ENCODE data around the gene DNAAF9.

DNA sequence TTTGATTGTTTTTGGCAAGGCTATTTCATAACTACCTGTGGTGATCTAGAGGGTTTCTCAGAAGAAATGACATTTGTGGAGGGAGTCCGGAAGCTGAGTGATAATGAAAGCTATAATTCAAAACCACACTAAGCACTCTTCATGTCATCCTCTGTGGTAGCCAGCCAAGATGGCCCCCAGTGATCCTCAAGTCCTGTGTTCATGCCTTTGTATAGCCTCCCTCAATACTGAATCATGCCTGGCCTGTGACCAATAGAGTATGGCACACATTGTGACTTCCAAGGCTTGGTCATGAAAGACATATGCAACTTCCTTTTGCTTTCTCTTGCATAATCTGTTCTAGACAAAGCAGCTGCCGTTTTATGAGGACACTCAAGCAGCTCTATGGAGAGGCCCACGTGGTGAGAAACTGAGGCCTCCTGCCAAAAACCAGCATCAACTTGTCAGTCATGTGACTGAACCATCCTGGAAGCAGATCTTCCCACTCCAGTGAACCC, 12.8 kb upstream of the DNAAF9 start:
- no peak for TF ChIP-seq YY1 (IDR thresholded peaks at IDR 0.05)
- TF ChIP-seq, protein P1, sequence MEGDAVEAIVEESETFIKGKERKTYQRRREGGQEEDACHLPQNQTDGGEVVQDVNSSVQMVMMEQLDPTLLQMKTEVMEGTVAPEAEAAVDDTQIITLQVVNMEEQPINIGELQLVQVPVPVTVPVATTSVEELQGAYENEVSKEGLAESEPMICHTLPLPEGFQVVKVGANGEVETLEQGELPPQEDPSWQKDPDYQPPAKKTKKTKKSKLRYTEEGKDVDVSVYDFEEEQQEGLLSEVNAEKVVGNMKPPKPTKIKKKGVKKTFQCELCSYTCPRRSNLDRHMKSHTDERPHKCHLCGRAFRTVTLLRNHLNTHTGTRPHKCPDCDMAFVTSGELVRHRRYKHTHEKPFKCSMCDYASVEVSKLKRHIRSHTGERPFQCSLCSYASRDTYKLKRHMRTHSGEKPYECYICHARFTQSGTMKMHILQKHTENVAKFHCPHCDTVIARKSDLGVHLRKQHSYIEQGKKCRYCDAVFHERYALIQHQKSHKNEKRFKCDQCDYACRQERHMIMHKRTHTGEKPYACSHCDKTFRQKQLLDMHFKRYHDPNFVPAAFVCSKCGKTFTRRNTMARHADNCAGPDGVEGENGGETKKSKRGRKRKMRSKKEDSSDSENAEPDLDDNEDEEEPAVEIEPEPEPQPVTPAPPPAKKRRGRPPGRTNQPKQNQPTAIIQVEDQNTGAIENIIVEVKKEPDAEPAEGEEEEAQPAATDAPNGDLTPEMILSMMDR (IDR thresholded peaks at IDR 0.05; ENCODE audit: low read depth, low read length, missing input control), result no peak
- TF ChIP-seq, protein P2, sequence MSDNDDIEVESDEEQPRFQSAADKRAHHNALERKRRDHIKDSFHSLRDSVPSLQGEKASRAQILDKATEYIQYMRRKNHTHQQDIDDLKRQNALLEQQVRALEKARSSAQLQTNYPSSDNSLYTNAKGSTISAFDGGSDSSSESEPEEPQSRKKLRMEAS (IDR thresholded peaks at IDR 0.05), result no peak
- TF ChIP-seq, protein P3, sequence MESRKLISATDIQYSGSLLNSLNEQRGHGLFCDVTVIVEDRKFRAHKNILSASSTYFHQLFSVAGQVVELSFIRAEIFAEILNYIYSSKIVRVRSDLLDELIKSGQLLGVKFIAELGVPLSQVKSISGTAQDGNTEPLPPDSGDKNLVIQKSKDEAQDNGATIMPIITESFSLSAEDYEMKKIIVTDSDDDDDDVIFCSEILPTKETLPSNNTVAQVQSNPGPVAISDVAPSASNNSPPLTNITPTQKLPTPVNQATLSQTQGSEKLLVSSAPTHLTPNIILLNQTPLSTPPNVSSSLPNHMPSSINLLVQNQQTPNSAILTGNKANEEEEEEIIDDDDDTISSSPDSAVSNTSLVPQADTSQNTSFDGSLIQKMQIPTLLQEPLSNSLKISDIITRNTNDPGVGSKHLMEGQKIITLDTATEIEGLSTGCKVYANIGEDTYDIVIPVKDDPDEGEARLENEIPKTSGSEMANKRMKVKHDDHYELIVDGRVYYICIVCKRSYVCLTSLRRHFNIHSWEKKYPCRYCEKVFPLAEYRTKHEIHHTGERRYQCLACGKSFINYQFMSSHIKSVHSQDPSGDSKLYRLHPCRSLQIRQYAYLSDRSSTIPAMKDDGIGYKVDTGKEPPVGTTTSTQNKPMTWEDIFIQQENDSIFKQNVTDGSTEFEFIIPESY (IDR thresholded peaks at IDR 0.05), result no peak
- no peak for TF ChIP-seq JUND (IDR thresholded peaks at IDR 0.05)
- no peak for TF ChIP-seq TAF1 (conservative IDR thresholded peaks at IDR 0.05)
- no peak for TF ChIP-seq RAD21 (IDR thresholded peaks at IDR 0.05)
- no peak for TF ChIP-seq ATF3 (IDR thresholded peaks at IDR 0.05)
- no peak for TF ChIP-seq SP1 (IDR thresholded peaks at IDR 0.05)
- TF ChIP-seq, protein P4, sequence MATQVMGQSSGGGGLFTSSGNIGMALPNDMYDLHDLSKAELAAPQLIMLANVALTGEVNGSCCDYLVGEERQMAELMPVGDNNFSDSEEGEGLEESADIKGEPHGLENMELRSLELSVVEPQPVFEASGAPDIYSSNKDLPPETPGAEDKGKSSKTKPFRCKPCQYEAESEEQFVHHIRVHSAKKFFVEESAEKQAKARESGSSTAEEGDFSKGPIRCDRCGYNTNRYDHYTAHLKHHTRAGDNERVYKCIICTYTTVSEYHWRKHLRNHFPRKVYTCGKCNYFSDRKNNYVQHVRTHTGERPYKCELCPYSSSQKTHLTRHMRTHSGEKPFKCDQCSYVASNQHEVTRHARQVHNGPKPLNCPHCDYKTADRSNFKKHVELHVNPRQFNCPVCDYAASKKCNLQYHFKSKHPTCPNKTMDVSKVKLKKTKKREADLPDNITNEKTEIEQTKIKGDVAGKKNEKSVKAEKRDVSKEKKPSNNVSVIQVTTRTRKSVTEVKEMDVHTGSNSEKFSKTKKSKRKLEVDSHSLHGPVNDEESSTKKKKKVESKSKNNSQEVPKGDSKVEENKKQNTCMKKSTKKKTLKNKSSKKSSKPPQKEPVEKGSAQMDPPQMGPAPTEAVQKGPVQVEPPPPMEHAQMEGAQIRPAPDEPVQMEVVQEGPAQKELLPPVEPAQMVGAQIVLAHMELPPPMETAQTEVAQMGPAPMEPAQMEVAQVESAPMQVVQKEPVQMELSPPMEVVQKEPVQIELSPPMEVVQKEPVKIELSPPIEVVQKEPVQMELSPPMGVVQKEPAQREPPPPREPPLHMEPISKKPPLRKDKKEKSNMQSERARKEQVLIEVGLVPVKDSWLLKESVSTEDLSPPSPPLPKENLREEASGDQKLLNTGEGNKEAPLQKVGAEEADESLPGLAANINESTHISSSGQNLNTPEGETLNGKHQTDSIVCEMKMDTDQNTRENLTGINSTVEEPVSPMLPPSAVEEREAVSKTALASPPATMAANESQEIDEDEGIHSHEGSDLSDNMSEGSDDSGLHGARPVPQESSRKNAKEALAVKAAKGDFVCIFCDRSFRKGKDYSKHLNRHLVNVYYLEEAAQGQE (IDR thresholded peaks at IDR 0.05), result no peak
- TF ChIP-seq EGR1 (IDR thresholded peaks at IDR 0.05; ENCODE audit: low read depth in 2 of 2), result no peak
- no peak for TF ChIP-seq GABPA (IDR thresholded peaks at IDR 0.05 in 1 of 2, conservative IDR thresholded peaks at IDR 0.05 in 1 of 2)
- TF ChIP-seq FOXA2 (IDR thresholded peaks at IDR 0.05), result no peak
